Right lobe of liver (tissue), 4 donors: ENCODE data around the gene CFAP210.

Experiments
- CTCF ChIP-seq, 4 donors: fragments of 200-600 bp in 3 of 4; fragments of 450-650 bp in 1 of 4; IDR thresholded peaks; one replicate each; pipeline versions ENCODE4 v1.5.1 to v1.8.0; 2016 to 2022; ENCODE audit warnings: antibody characterized with exemption in 4 of 4, mild to moderate bottlenecking in 2 of 4
- POLR2A ChIP-seq: fragments of 450-650 bp; IDR thresholded peaks from one replicate; pipeline ENCODE4 v1.6.1; 2017; ENCODE audit warnings: antibody characterized with exemption, mild to moderate bottlenecking
- donor health status: DM: no; HTN: no; CAD: no.
- donor health status: DM: no; HTN: no; CAD: no.
- donor health status: DM: no; HTN: yes; CAD: no.

- TF ChIP-seq POLR2A (no peak), CTCF (IDR thresholded peaks at IDR 0.05) (no peak)
Observed at GRCh38 chr2:169656164-169656563, 38.0 kb downstream of the CFAP210 start.
